ENCODE data around the gene HCST. TPM values are rescaled to one million over a fixed set of nuclear protein-coding genes. Genes with fewer than 3 reads are reported as not detected.

The HCST gene
- total RNA-seq, 1 donor from 2014 or later: not detected

- no peak for DNase-seq
Observed at GRCh38 chr19:35937345-35938281, 35.3 kb downstream of the HCST start.

DNA sequence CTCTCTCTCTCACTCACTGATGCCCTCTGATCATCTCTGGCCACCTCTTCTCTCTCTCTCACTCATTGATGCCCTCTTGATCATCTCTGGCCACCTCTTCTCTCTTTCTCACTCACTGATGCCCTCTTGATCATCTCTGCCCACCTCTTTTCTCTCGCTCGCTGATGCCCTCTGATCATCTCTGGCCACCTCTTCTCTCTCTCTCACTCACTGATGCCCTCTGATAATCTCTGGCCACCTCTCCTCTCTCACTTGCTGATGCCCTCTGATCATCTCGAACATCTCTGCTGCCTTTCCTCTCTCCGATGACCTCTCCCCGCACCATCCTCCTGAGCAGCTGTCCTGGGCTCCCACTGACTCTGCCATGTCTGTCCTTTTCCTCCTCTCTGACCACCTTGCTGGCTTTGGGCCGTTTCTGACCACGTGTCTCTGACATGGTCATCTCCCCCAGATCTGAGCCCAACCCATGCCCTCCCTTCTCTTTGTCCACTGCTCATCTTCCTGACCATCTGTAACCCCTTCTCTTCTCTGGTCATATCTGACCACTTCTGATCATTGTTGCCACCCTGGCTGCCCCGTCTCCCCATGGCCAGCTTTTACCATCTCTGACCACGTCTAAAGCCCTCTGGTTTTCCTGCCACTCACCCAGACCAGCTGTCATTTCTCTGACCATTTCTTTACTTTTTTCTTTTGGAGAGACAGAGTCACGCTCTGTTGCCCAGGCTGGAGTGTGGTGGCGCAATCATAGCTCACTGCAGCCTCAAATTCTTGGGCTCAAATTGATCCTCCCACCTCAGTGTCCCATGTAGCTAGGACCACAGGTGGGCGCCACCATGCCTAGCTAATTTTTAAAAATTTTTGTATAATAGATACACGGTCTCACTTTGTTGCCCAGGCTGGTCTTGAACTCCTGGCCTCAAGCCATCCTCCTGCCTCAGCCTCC is 36.2 kb downstream of the HCST start:
- no peak for DNase-seq

GRCh38 chr19:35939307-35940077 is 37.2 kb downstream of the HCST start:
- no peak for DNase-seq

DNA sequence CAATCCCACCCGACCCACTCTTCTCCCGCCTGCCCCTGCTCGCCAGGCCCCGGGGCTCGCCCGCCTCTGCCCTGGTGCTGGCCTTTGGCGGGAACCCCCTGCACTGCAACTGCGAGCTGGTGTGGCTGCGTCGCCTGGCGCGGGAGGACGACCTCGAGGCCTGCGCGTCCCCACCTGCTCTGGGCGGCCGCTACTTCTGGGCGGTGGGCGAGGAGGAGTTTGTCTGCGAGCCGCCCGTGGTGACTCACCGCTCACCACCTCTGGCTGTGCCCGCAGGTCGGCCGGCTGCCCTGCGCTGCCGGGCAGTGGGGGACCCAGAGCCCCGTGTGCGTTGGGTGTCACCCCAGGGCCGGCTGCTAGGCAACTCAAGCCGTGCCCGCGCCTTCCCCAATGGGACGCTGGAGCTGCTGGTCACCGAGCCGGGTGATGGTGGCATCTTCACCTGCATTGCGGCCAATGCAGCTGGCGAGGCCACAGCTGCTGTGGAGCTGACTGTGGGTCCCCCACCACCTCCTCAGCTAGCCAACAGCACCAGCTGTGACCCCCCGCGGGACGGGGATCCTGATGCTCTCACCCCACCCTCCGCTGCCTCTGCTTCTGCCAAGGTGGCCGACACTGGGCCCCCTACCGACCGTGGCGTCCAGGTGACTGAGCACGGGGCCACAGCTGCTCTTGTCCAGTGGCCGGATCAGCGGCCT is 37.9 kb downstream of the HCST start:
- DNase-seq: no peak

GRCh38 chr19:35940839-35941238 is 38.5 kb downstream of the HCST start:
- no peak for DNase-seq

- no peak for DNase-seq
Observed at GRCh38 chr19:35942235-35942634, 39.9 kb downstream of the HCST start.

DNA sequence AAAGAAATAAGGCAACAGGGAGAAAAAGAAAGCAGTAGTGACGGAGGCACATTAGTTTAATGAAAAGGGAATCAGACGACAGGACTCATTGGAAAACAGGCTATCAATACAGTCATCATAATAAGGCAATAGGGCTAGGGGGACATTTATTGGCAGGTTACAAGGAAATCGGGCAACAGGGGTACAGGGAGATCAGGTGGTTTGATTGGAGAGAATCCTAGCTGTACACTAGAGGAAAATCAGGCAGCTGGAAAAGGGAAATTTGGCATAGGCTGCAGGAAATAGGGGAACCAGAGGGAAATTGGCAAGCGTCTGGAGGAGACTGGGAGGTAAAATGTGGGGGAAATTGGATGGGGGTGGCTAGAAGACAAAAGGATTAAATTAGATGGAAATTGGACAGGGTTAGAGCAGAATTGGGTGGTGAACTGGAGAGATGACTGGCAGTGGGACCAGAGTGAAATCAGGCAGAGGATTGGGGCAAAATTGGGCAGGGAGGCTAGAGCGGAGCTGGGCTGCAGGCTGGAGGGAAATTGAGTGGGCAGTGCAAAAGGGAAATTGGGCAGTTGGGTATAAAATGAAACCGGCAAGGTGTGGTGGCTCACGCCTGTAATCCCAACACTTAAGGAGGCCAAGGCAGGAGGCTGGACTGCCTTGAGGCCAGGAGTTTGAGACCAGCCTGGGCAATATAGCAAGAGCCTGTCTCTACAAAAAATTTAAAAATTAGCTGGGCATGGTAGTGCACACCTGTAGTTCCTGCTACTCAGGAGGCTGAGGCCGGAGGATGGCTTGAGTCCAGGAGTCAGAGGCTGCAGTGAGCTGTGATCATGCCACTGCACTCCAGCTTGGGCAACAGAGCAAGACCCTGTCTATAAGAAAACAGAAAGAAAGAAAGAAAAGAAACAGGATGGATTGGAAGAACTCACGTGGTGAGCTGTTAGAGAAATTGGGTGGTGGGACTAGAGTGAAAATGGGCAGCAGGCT is 41.3 kb downstream of the HCST start:
- no peak for DNase-seq

DNA sequence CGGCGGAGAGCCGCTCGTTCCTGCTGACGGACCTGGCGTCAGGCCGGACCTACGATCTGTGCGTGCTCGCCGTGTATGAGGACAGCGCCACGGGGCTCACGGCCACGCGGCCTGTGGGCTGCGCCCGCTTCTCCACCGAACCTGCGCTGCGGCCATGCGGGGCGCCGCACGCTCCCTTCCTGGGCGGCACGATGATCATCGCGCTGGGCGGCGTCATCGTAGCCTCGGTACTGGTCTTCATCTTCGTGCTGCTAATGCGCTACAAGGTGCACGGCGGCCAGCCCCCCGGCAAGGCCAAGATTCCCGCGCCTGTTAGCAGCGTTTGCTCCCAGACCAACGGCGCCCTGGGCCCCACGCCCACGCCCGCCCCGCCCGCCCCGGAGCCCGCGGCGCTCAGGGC is 42.2 kb downstream of the HCST start:
- DNase-seq: no peak

- DNase-seq: no peak
Observed at GRCh38 chr19:35945121-35945790, 42.9 kb downstream of the HCST start.

DNA sequence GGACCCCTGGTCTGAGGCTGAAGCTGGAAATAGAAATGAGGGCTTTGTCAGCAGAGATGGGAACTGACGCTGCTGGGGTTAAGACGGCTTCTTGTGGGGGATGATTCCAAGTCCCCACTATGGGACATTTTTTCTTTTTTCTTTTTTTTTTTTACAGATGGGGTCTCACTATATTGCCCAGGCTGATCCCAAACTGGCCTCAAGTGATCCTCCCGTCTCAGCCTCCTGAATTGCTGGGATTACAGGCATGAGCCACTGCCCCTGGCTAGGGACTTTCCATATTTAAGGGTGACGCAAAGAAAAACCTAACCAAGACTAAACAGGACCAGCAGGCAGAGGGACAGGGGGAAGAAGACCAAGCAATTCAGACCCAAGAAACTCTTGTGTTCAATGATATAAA is 43.9 kb downstream of the HCST start:
- DNase-seq: no peak

DNA sequence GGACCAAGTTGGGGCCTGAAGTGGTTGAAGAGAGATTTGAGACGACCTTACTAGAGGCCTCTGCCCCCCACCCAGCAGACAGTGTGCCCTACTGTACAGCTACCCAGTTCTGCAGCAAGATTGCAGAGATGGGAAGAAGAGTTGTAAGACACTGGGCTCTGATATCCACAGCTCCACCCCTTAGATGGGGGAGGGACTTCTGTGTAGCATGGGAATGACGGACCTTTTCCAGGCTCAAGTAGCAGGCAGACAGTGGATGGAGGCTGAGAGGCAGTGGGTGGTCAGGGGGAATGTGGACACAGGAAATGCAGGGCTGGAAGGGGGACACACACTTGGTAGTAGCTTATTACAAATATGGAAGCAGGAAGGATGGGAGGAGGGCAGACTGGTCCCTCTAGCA is 46.8 kb downstream of the HCST start:
- no peak for DNase-seq

Small RNAs within 50 kb of the gene (small RNA-seq; reads per million reads assigned to genes)
- not detected for gene RN7SL402P (ENCODE audit: low replicate concordance)

Other genes starting within 250 kb of the HCST start
- not detected for gene UPK1A, start 236.0 kb upstream of the HCST start, total RNA-seq
- not detected for gene ZBTB32, start 198.0 kb upstream of the HCST start, total RNA-seq
- gene KMT2B, start 184.5 kb upstream of the HCST start, total RNA-seq: 13.1 TPM
- 2.3 TPM for gene IGFLR1, start 160.1 kb upstream of the HCST start, total RNA-seq
- 11.3 TPM for gene U2AF1L4, start 157.1 kb upstream of the HCST start, total RNA-seq
- 4.2 TPM for gene PSENEN, start 156.9 kb upstream of the HCST start, total RNA-seq
- gene LIN37, start 154.0 kb upstream of the HCST start, total RNA-seq: 6.7 TPM
- gene HSPB6, start 145.5 kb upstream of the HCST start, total RNA-seq: 152 TPM
- gene PROSER3, start 144.4 kb upstream of the HCST start, total RNA-seq: 4.4 TPM
- gene ARHGAP33, start 127.0 kb upstream of the HCST start, total RNA-seq: 26.3 TPM
- gene PRODH2, start 89.7 kb upstream of the HCST start, total RNA-seq: not detected
- not detected for gene NPHS1, start 50.0 kb upstream of the HCST start, total RNA-seq
- gene KIRREL2, start 45.6 kb upstream of the HCST start, total RNA-seq: 0.51 TPM
- 6.3 TPM for gene APLP1, start 34.0 kb upstream of the HCST start, total RNA-seq
- gene NFKBID, start 2.0 kb upstream of the HCST start, total RNA-seq: 2.5 TPM
- gene TYROBP, start 5.8 kb downstream of the HCST start, total RNA-seq: 3.6 TPM
- gene LRFN3, start 33.8 kb downstream of the HCST start, total RNA-seq: 3.0 TPM
- gene SDHAF1, start 92.7 kb downstream of the HCST start, total RNA-seq: 20.8 TPM
- gene SYNE4, start 106.3 kb downstream of the HCST start, total RNA-seq: 1.9 TPM
- gene ALKBH6, start 111.7 kb downstream of the HCST start, total RNA-seq: 10.1 TPM
- gene CLIP3, start 130.3 kb downstream of the HCST start, total RNA-seq: 5.7 TPM
- 6.7 TPM for gene THAP8, start 151.8 kb downstream of the HCST start, total RNA-seq
- gene WDR62, start 152.4 kb downstream of the HCST start, total RNA-seq: 4.3 TPM
- gene OVOL3, start 208.6 kb downstream of the HCST start, total RNA-seq: not detected
- 35.9 TPM for gene POLR2I, start 212.3 kb downstream of the HCST start, total RNA-seq
- 139 TPM for gene TBCB, start 212.9 kb downstream of the HCST start, total RNA-seq
- gene CAPNS1, start 237.5 kb downstream of the HCST start, total RNA-seq: 217 TPM
- gene COX7A1, start 249.9 kb downstream of the HCST start, total RNA-seq: 39.5 TPM